KMS-11 (cell line): ENCODE data around the gene SNX9.

Experiments used
- H2AFZ ChIP-seq: fragments of 200-600 bp; sonication (generic); 2 replicates; pipeline ENCODE4 v1.6.1; 2016; ENCODE audit warnings: antibody characterized with exemption, mixed run types, low read depth
- H3K27ac ChIP-seq: fragments of 200-600 bp; sonication (generic); 2 replicates; pipeline ENCODE4 v1.6.1; 2016; ENCODE audit warnings: mild to moderate bottlenecking, mixed run types
- H3K27me3 ChIP-seq: fragments of 200-600 bp; sonication (generic); 2 replicates; pipeline ENCODE4 v1.6.1; 2017; ENCODE audit warnings: mild to moderate bottlenecking, low read depth, mixed run types, moderate library complexity; ENCODE audit not compliant: insufficient read depth
- H3K36me3 ChIP-seq: fragments of 200-600 bp; sonication (generic); 2 replicates; pipeline ENCODE4 v1.6.1; 2017; ENCODE audit warnings: mild to moderate bottlenecking, mixed run types; ENCODE audit not compliant: insufficient read depth
- H3K4me1 ChIP-seq: fragments of 200-600 bp; sonication (generic); 2 replicates; pipeline ENCODE4 v1.6.1; 2016; ENCODE audit warnings: mild to moderate bottlenecking, low read depth, mixed run types; ENCODE audit not compliant: poor library complexity, severe bottlenecking
- H3K4me2 ChIP-seq: fragments of 200-600 bp; sonication (generic); 2 replicates; pipeline ENCODE4 v1.7.0; 2016; ENCODE audit warnings: mild to moderate bottlenecking, mixed run types
- H3K4me3 ChIP-seq: fragments of 200-600 bp; sonication (generic); IDR thresholded peaks from 2 replicates; pipeline ENCODE4 v1.6.1; 2017; ENCODE audit warnings: low read depth, low read length, mixed read lengths; ENCODE audit not compliant: insufficient read depth
- H3K79me2 ChIP-seq: fragments of 200-600 bp; sonication (generic); 2 replicates; pipeline ENCODE4 v1.6.1; 2016; ENCODE audit warnings: low read depth, mixed run types; ENCODE audit not compliant: insufficient read depth
- H3K9ac ChIP-seq: fragments of 200-600 bp; sonication (generic); 2 replicates; pipeline ENCODE4 v1.6.1; 2016; ENCODE audit warnings: mild to moderate bottlenecking, mixed run types
- H4K20me1 ChIP-seq: fragments of 200-600 bp; sonication (generic); 2 replicates; pipeline ENCODE4 v1.6.1; 2016; ENCODE audit warnings: mild to moderate bottlenecking, mixed run types; ENCODE audit not compliant: insufficient read depth
- CTCF ChIP-seq: fragments of 200-600 bp; sonication (generic); conservative IDR thresholded peaks from 2 replicates; pipeline ENCODE4 v1.6.1; 2017; ENCODE audit warnings: low read depth, mild to moderate bottlenecking, antibody characterized with exemption, low read length, moderate library complexity, mixed read lengths

Gene SNX9

GRCh38 chr6:157861184-157861583 lies 38.1 kb downstream of the SNX9 start:
- H3K4me3 ChIP-seq, result no peak overlapping the region
- H3K9ac ChIP-seq, result no peak overlapping the region
- H3K36me3 ChIP-seq, result no peaks in the 10 kb centered on the region
- no peaks in the 10 kb centered on the region for H3K79me2 ChIP-seq
- no peak overlapping the region for H2AFZ ChIP-seq
- no peaks in the 10 kb centered on the region for H3K27me3 ChIP-seq
- no peak overlapping the region for H3K27ac ChIP-seq
- no peak for TF ChIP-seq CTCF
- no peak overlapping the region for H3K4me2 ChIP-seq
- H3K4me1 ChIP-seq, result no peaks in the 10 kb centered on the region
- H4K20me1 ChIP-seq, result no peaks in the 10 kb centered on the region

GRCh38 chr6:157861814-157862213 lies 38.8 kb downstream of the SNX9 start:
- no peak for TF ChIP-seq CTCF
- Histone ChIP-seq H3K27me3 (no peaks in the 10 kb centered on the region), H3K36me3 (no peaks in the 10 kb centered on the region), H3K4me2 (no peak overlapping the region), H3K4me3 (no peak overlapping the region), H4K20me1 (no peaks in the 10 kb centered on the region), H3K79me2 (no peaks in the 10 kb centered on the region), H2AFZ (no peak overlapping the region), H3K9ac (no peak overlapping the region), H3K4me1 (no peaks in the 10 kb centered on the region), H3K27ac (no peak overlapping the region)

- no peak overlapping the region for H3K4me3 ChIP-seq
- no peaks in the 10 kb centered on the region for H3K27me3 ChIP-seq
- H3K9ac ChIP-seq, result no peak overlapping the region
- no peaks in the 10 kb centered on the region for H3K4me1 ChIP-seq
- no peak overlapping the region for H3K4me2 ChIP-seq
- H4K20me1 ChIP-seq, result no peaks in the 10 kb centered on the region
- no peaks in the 10 kb centered on the region for H3K79me2 ChIP-seq
- no peak overlapping the region for H3K27ac ChIP-seq
- no peaks in the 10 kb centered on the region for H3K36me3 ChIP-seq
- H2AFZ ChIP-seq, result no peak overlapping the region
- TF ChIP-seq CTCF, result no peak
These were observed 39.7 kb downstream of the SNX9 start for GRCh38 chr6:157862706-157863105.

- Histone ChIP-seq H3K4me1 (no peaks in the 10 kb centered on the region), H3K4me2 (no peak overlapping the region), H3K27ac (no peak overlapping the region), H3K27me3 (no peaks in the 10 kb centered on the region), H2AFZ (no peak overlapping the region), H4K20me1 (no peaks in the 10 kb centered on the region), H3K36me3 (no peaks in the 10 kb centered on the region), H3K79me2 (no peaks in the 10 kb centered on the region), H3K9ac (no peak overlapping the region), H3K4me3 (no peak overlapping the region)
- TF ChIP-seq CTCF, result no peak
These were observed 41.2 kb downstream of the SNX9 start for GRCh38 chr6:157864185-157864761.
